Ascending aorta (tissue), 2 donors: ENCODE results near the gene ARHGAP10. TPM values are rescaled to one million over a fixed set of nuclear protein-coding genes. Genes with fewer than 3 reads are reported as not detected.

Source experiments
- DNase-seq, 2 donors: peaks; one replicate each; pipeline ENCODE4 v3.0.0-alpha.2; 2019; ENCODE audit warnings: low spot score in 2 of 2
- H3K27ac ChIP-seq, 2 donors: fragments of 200-600 bp; sonication (generic); one replicate each; pipeline ENCODE4 v1.5.1; 2016 to 2017; ENCODE audit warnings: mild to moderate bottlenecking in 1 of 2
- H3K27me3 ChIP-seq: fragments of 200-600 bp; sonication (generic); one replicate; pipeline ENCODE4 v1.5.1; 2017
- H3K36me3 ChIP-seq, 2 donors: fragments of 200-600 bp; sonication (generic); one replicate each; pipeline ENCODE4 v1.5.1; 2016
- H3K4me1 ChIP-seq, 2 donors: fragments of 200-600 bp; sonication (generic); one replicate each; pipeline ENCODE4 v1.5.1; 2016 to 2017; ENCODE audit warnings: mild to moderate bottlenecking in 1 of 2
- H3K4me3 ChIP-seq, 2 donors: fragments of 200-600 bp; sonication (generic); one replicate each; pipeline ENCODE4 v1.5.1; 2016 to 2017; ENCODE audit warnings: mild to moderate bottlenecking in 1 of 2
- H3K9me3 ChIP-seq, 2 donors: fragments of 200-600 bp; sonication (generic); one replicate each; pipeline ENCODE4 v1.5.1; 2016
- intact Hi-C: fragments of 100-400 bp; cut with DNase I; formaldehyde crosslinking; loops from one replicate; pipeline ENCODE4 v1.15.1; 2023
- total RNA-seq: library from RNA; depleted of rRNA; stranded (reverse); fragments of >200 nt; gene quantifications from one replicate; pipeline ENCODE4 v1.1.0, GENCODE V29; 2016
- TF ChIP-seq, protein P1 (sequence below), 3 experiments: fragments of 200-600 bp in 2 of 3; fragments of 450-650 bp in 1 of 3; sonication (generic) in 2 of 3; IDR thresholded peaks; one replicate each; pipeline ENCODE4 v1.5.1; 2016 to 2019; ENCODE audit warnings: antibody characterized with exemption in 3 of 3, mild to moderate bottlenecking in 1 of 3, moderate library complexity in 1 of 3

ARHGAP10 gene
- total RNA-seq, 1 donor from 2014 or later = 77.3 TPM

DNA sequence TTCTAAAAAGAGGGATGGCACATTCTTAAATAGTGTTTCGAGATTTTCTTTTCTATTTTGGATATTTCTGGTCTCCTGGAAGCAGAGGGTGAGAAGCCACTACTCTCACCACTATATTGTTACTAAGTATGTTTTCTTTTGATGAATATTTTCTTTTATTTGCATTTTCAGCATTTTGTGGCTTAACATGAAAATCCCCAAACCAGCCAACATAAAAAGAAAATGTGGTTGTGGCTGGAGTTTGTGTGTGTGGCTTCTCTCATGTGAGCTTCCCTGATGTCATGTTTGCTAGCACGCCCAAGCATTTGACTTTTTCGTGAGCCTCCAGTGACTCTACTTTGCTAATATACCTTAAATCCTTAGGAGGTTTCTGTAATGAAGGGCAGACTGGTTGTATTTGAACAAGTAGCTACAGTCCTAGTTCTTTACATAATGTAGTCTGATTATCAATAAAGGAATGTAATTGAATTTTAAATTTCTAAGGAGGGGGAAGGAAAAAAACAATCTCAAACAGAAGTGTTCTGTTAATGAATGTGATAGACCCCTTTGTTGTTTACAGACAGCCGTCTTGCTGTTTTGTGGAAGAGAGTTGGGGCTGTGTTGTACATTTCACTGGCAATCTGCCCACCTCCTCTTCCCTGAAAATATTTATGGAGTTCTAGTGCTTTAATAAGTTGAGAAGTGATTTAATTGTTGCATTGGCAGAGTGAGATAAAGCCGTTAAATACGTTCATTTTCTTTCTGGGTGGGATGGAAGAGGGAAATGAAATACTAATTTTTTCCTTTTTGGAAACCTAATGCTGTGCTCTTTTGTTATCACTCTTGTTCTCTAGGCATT lies 114.6 kb downstream of the ARHGAP10 start:
- Histone ChIP-seq H3K27me3 (no peaks in the 10 kb centered on the region), H3K36me3 (peaks cover 0 to 8% of the 10 kb centered on the region in 2 donors), H3K9me3 (no peaks in the 10 kb centered on the region), H3K4me1 (peaks cover under 1 to 16% of the 10 kb centered on the region in 2 donors), H3K27ac (no peak overlapping the region), H3K4me3 (no peak overlapping the region)
- TF ChIP-seq, protein P1, sequence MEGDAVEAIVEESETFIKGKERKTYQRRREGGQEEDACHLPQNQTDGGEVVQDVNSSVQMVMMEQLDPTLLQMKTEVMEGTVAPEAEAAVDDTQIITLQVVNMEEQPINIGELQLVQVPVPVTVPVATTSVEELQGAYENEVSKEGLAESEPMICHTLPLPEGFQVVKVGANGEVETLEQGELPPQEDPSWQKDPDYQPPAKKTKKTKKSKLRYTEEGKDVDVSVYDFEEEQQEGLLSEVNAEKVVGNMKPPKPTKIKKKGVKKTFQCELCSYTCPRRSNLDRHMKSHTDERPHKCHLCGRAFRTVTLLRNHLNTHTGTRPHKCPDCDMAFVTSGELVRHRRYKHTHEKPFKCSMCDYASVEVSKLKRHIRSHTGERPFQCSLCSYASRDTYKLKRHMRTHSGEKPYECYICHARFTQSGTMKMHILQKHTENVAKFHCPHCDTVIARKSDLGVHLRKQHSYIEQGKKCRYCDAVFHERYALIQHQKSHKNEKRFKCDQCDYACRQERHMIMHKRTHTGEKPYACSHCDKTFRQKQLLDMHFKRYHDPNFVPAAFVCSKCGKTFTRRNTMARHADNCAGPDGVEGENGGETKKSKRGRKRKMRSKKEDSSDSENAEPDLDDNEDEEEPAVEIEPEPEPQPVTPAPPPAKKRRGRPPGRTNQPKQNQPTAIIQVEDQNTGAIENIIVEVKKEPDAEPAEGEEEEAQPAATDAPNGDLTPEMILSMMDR (IDR thresholded peaks at IDR 0.05) = no peak
- intact Hi-C loops = no loop called here
- DNase-seq = no peak

DNA sequence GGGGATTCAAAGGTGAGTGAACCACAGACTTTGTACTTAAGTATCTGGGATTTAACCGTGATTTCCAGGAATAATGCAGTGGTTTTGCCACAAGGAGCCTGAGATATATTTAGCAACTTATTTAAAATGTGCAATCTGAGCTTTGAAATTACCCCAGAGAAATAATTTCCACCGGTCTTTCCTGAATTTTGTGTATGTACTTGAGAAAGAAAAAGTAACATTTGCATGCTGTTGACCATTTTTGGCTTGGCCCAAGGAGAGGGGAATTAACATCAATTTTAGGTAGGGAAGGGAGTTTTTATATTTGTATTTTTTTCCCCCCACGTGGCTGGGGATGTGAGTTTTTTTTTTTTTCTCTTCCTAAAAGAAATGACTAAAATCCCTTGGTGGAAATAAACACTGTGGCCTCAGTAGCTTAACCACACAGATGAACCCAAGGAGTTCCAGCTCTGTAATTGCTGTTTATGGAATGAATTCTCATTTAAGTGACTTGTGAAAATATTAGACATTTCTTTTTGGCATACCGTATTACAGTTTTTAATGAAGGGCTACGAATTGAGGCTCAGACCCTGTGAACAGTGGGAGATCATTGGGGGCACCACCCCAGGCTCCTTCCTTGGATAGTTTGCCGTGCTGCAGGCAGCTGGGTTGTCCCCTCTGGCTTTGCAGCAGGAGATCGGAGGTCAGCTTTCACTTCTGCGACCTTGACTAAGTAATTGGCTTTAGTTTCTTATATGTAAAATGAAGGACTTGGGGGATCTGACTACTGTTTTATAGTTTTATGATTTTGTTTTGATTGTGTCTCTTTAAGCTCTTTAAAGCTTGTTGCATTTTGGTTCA lies 116.1 kb downstream of the ARHGAP10 start:
- no peak for DNase-seq
- no peaks in the 10 kb centered on the region for H3K27me3 ChIP-seq
- intact Hi-C loops = no loop called here
- H3K4me1 ChIP-seq = peaks cover 2 to 19% of the 10 kb centered on the region in 2 donors
- no peaks in the 10 kb centered on the region for H3K9me3 ChIP-seq
- H3K36me3 ChIP-seq = peaks cover 0 to 8% of the 10 kb centered on the region in 2 donors
- TF ChIP-seq, protein P1 (IDR thresholded peaks at IDR 0.05) = no peak
- H3K27ac ChIP-seq = no peak overlapping the region
- no peak overlapping the region for H3K4me3 ChIP-seq

DNA sequence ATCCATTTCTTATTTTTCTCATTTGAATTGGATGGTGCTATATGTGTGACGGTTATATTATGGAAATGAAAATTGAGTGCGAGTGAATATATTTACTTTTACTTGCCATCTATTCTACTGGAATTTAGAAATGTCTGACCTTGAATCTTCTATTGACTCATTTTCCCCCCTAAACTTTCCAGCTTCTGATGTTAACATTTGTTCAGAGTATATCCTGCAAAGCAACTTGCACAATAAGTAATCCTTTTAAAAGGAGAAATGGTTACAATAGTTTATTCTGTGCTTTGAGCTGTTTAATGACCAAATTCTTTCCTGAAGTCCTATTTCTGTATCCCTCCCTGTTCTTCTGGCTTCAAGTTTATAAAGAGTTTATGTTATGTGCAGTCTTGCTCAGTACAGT lies 116.7 kb downstream of the ARHGAP10 start:
- Histone ChIP-seq H3K4me3 (no peak overlapping the region), H3K27me3 (no peaks in the 10 kb centered on the region), H3K27ac (no peak overlapping the region), H3K9me3 (no peaks in the 10 kb centered on the region), H3K36me3 (peaks cover 0 to 8% of the 10 kb centered on the region in 2 donors), H3K4me1 (peaks cover 2 to 19% of the 10 kb centered on the region in 2 donors)
- TF ChIP-seq, protein P1 (IDR thresholded peaks at IDR 0.05) = no peak
- intact Hi-C loops = no loop called here
- no peak for DNase-seq

DNA sequence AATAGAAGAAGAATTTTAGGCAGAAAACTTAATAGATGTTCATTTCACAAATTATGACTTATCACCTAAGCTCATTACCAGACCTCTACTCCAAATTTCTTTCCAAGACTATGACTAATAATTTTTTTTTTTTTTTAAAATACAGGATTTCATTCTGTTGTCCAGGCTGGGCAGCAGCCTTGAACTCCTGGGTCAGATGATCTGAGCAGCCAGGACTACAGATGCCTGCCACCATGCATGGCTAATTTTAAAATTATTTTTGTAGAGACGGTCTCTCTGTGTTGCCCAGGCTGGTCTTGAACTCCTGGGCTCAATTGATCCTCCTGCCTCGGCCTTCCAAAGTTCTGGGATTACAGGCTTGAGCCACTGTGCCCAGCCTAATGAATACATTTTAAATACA lies 119.2 kb downstream of the ARHGAP10 start:
- Histone ChIP-seq H3K36me3 (peaks cover 0 to 8% of the 10 kb centered on the region in 2 donors), H3K27ac (peak overlapping the region; percentile 16 to 38), H3K4me1 (peaks cover 2 to 37% of the 10 kb centered on the region in 2 donors), H3K9me3 (no peaks in the 10 kb centered on the region), H3K27me3 (no peaks in the 10 kb centered on the region), H3K4me3 (no peak overlapping the region)
- TF ChIP-seq, protein P1 (IDR thresholded peaks at IDR 0.05) = no peak
- intact Hi-C loops = no loop called here
- DNase-seq = no peak

DNA sequence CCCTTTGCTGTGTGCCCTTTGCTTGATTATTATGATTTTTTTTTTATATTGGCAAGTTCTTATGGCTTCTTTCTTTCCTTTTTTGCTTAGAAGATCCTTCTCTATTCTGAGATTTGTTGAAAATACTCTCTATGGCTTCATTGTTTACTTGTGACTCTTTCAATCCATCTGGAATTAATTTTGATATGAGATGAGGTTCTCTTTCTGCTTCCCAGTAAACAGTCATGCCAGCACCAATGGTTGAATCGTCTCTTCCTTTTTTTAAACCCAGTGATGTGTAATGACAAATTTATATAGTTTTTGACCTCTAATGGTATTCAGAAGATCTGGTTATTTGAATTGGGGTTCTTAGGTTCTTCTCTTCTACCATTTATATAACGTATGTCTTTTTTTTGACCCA lies 121.8 kb downstream of the ARHGAP10 start:
- H3K4me3 ChIP-seq = no peak overlapping the region
- H3K27ac ChIP-seq = peak overlapping the region; percentile 45 to 67
- no peaks in the 10 kb centered on the region for H3K9me3 ChIP-seq
- TF ChIP-seq, protein P1 (IDR thresholded peaks at IDR 0.05) = no peak
- no peaks in the 10 kb centered on the region for H3K27me3 ChIP-seq
- peaks cover 0 to 13% of the 10 kb centered on the region in 2 donors for H3K36me3 ChIP-seq
- H3K4me1 ChIP-seq = peaks cover 7 to 51% of the 10 kb centered on the region in 2 donors
- no peak for DNase-seq
- intact Hi-C loops = no loop called here
